GM21390 (cell line): ENCODE measurements around the gene COL7A1.
"Not testable (repeated sequence)": the region's sequence is repeated elsewhere in the genome, so short reads cannot be mapped to it uniquely, and the experiment has no call there.

Experiments
- ATAC-seq: cut with Tn5 transposase; IDR thresholded peaks from one replicate; pipeline ENCODE4 v1.9.1; 2021; ENCODE audit not compliant: unreplicated experiment

Gene COL7A1

GRCh38 chr3:48564667-48565066 is 30.5 kb downstream of the COL7A1 start:
- ATAC-seq: no peak

GRCh38 chr3:48564022-48564421 is 31.1 kb downstream of the COL7A1 start:
- no peak for ATAC-seq

- ATAC-seq: no peak
These were observed 31.7 kb downstream of the COL7A1 start, which contains the start of gene UCN2 for GRCh38 chr3:48563382-48563918. UCN2 (minus strand) TSS chr3:48563781; CDS start chr3:48563124, 657 bp downstream.

GRCh38 chr3:48562367-48563095 is 32.6 kb downstream of the COL7A1 start:
- no peak for ATAC-seq

GRCh38 chr3:48561045-48561736 is 33.9 kb downstream of the COL7A1 start:
- no peak for ATAC-seq

GRCh38 chr3:48560648-48561018 is 34.5 kb downstream of the COL7A1 start:
- no peak for ATAC-seq

- no peak for ATAC-seq
These were observed 36.5 kb downstream of the COL7A1 start for GRCh38 chr3:48558493-48559134.

GRCh38 chr3:48556796-48557626 is 38.1 kb downstream of the COL7A1 start, which contains the start of gene PFKFB4:
PFKFB4 (minus strand) TSS chr3:48556803; CDS start chr3:48556777, 26 bp downstream.
- peak; percentile 82 for ATAC-seq

- no peak for ATAC-seq
These were observed 39.0 kb downstream of the COL7A1 start for GRCh38 chr3:48555949-48556795.

- no peak for ATAC-seq
These were observed 39.7 kb downstream of the COL7A1 start for GRCh38 chr3:48555231-48555948.

GRCh38 chr3:48553886-48554845 is 41.0 kb downstream of the COL7A1 start:
- ATAC-seq: no peak

- ATAC-seq: no peak
These were observed 41.8 kb downstream of the COL7A1 start for GRCh38 chr3:48553361-48553760.

- ATAC-seq: no peak
These were observed 42.8 kb downstream of the COL7A1 start for GRCh38 chr3:48552111-48552951.

- ATAC-seq: not testable (repeated sequence)
These were observed 43.5 kb downstream of the COL7A1 start for GRCh38 chr3:48551651-48552050.

GRCh38 chr3:48548729-48549705 is 46.1 kb downstream of the COL7A1 start:
- peak; percentile 61 for ATAC-seq

GRCh38 chr3:48548126-48548525 is 47.0 kb downstream of the COL7A1 start:
- ATAC-seq: no peak
